Sigmoid colon (tissue), 4 donors: ENCODE results near the gene PEPD.

ENCODE experiments used
- CTCF ChIP-seq, 4 experiments: fragments of 450-650 bp in 3 of 4; fragments of 200-600 bp in 1 of 4; IDR thresholded peaks; one replicate each; pipeline ENCODE4 v1.5.1; 2016 to 2019; ENCODE audit warnings: antibody characterized with exemption in 4 of 4, mild to moderate bottlenecking in 3 of 4, moderate library complexity in 2 of 4
- EP300 ChIP-seq, 4 donors: sonication (generic); formaldehyde crosslinking; IDR thresholded peaks; one replicate each; pipeline ENCODE4 v1.6.1; 2017; ENCODE audit warnings: antibody characterized with exemption in 4 of 4
- POLR2A ChIP-seq, 2 donors: fragments of 450-650 bp; IDR thresholded peaks; one replicate each; pipeline ENCODE4 v1.6.1; 2016; ENCODE audit warnings: antibody characterized with exemption in 2 of 2, mild to moderate bottlenecking in 2 of 2, moderate library complexity in 2 of 2
- POLR2AphosphoS5 ChIP-seq, 4 donors: sonication (generic); formaldehyde crosslinking; IDR thresholded peaks; one replicate each; pipeline ENCODE4 v1.6.1; 2017; ENCODE audit warnings: antibody characterized with exemption in 4 of 4

DNA sequence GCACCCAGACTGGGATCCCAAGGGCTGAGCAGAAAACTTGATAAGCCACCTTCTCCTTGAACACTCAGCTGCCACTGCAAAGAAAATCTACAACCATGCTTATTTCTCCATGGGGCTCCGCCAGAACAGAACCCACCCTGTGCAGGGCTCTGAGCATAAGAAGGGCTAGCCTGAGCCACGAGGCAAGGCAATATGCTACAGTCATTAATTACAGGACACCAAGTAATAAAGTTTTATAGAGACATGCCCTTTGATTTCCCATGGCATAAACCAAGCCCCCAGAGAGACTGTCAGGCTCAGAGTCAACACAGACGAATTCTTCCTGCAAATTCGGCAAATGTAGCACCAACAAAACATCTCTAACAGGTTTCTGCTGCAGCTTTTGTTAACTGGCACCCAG is 5.7 kb downstream of the PEPD start:
- no peak for TF ChIP-seq EP300 (IDR thresholded peaks at IDR 0.05)
- no peak for TF ChIP-seq CTCF (IDR thresholded peaks at IDR 0.05)
- TF ChIP-seq POLR2A (IDR thresholded peaks at IDR 0.05) = no peak
- no peak for TF ChIP-seq POLR2AphosphoS5 (IDR thresholded peaks at IDR 0.05)
